Ectodermal cell (in vitro differentiated cells): ENCODE data around the gene AGAP6.
"Not testable (repeated sequence)": the region's sequence is repeated elsewhere in the genome, so short reads cannot be mapped to it uniquely, and the experiment has no call there.

ENCODE experiments used
- H3K27ac ChIP-seq: 2 replicates; pipeline ENCODE4 v1.7.0; 2013; ENCODE audit warnings: mild to moderate bottlenecking, low read depth, low read length; ENCODE audit not compliant: insufficient read depth, poor library complexity, severe bottlenecking
- H3K27me3 ChIP-seq: 2 replicates; pipeline ENCODE4 v1.7.0; 2013; ENCODE audit warnings: mild to moderate bottlenecking, low read length; ENCODE audit not compliant: insufficient read depth, control insufficient read depth, poor library complexity, severe bottlenecking
- H3K36me3 ChIP-seq: one replicate; pipeline ENCODE4 v1.7.0; 2013; ENCODE audit warnings: low read length; ENCODE audit not compliant: control insufficient read depth, insufficient read depth
- H3K4me1 ChIP-seq: one replicate; pipeline ENCODE4 v1.7.0; 2013; ENCODE audit warnings: low read length; ENCODE audit not compliant: control insufficient read depth, insufficient read depth
- H3K4me3 ChIP-seq: 2 replicates; pipeline ENCODE4 v1.7.0; 2013; ENCODE audit warnings: low read depth, low read length, control low read depth; ENCODE audit not compliant: insufficient read depth
- H3K9me3 ChIP-seq: 2 replicates; pipeline ENCODE4 v1.7.0; 2013; ENCODE audit warnings: mild to moderate bottlenecking, low read length, moderate library complexity; ENCODE audit not compliant: control insufficient read depth
- WGBS, 2 experiments: methylation state at CpG; one replicate each; pipeline ENCODE4 v1.1.7; 2013; ENCODE audit warnings: missing lambda C conversion rate in 2 of 2; 5-methylcytosine and 5-hydroxymethylcytosine counted together

AGAP6 gene

DNA sequence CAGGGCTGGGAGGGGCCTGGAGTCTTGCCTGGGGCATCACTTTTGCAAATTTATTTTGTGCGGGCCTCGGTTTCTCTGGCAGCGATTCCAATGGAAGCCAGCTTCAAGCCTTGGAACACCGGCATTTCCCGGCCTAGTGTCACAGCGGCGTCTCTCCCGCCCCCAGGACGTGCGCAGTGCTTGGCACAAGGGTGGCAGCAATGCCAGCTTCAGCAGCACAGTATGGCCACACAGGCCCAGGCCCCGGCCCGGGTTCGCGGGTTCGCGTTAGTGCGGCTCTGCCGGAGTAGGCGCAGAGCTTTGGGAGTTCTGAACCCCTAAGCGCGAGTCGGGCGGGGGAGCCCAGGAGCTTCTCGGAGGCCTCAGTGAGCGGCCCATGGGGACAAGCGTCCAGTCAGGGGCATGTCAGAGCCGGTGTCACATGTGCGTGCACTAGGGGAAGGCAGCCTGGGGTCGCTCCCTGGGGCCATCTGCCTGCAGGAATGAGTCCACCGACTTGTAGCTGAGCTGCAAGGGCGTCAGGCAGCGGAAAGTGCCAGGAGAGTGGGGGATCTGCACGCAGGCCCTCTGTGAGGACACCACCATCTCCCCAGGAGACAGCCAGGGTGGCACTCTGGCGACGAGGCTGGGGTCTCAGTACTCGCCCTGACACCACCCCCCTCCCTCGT lies 36.6 kb downstream of the AGAP6 start:
- 92 to 96% methylated on average over 27 to 28 of the region's 37 CpGs for WGBS, 2 experiments
- not testable (repeated sequence) for H3K4me3 ChIP-seq, H3K27me3 ChIP-seq, H3K9me3 ChIP-seq, H3K4me1 ChIP-seq, H3K36me3 ChIP-seq, H3K27ac ChIP-seq

DNA sequence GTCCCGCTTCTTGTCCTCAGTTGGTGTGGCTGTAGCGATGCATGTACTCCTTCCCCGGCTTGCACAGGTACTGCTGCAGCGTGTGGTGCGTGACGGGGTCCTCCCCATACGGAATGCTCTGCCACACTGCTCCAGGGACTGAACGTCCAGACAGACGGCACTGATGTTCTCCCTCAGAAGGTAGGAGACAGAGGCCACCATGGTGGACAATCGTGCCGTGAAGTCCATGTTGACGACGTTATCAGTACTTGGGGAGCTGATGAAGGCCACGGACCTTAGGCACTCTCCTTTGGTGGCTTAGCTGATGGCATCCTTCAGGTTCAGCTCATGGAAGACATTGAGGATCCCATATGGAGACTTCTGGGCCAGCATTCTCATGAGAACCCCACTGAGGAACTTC lies 37.4 kb downstream of the AGAP6 start:
- WGBS, 2 experiments = 90 to 92% methylated on average over 14 of the region's 14 CpGs
- H3K9me3 ChIP-seq = no peaks in the 10 kb centered on the region
- H3K27ac ChIP-seq = no peak overlapping the region
- no peaks in the 10 kb centered on the region for H3K4me1 ChIP-seq
- no peak overlapping the region for H3K4me3 ChIP-seq
- no peaks in the 10 kb centered on the region for H3K36me3 ChIP-seq
- H3K27me3 ChIP-seq = no peaks in the 10 kb centered on the region

DNA sequence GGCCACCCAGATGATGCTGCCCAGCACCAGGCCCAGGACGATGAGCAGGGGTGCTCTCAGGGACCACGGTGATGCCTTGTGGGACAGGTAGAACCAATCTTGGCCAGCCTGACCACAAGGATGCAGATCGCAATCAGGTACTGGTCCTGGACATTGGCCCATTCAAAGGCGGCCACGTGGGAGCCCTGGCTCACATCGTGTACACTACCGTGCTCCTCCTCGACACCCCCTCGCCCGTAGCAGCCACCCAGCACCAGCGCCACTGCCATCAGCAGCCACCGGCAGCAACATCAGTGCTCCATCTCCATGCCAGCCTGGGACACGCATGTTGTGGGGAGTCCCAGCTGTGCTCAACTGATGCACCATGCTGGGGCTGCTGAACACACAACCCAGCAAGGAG lies 39.0 kb downstream of the AGAP6 start:
- Histone ChIP-seq H3K27me3 (no peaks in the 10 kb centered on the region), H3K4me3 (no peak overlapping the region), H3K9me3 (no peaks in the 10 kb centered on the region), H3K4me1 (no peaks in the 10 kb centered on the region), H3K36me3 (no peaks in the 10 kb centered on the region), H3K27ac (no peak overlapping the region)
- 94 to 95% methylated on average over 13 of the region's 13 CpGs for WGBS, 2 experiments

DNA sequence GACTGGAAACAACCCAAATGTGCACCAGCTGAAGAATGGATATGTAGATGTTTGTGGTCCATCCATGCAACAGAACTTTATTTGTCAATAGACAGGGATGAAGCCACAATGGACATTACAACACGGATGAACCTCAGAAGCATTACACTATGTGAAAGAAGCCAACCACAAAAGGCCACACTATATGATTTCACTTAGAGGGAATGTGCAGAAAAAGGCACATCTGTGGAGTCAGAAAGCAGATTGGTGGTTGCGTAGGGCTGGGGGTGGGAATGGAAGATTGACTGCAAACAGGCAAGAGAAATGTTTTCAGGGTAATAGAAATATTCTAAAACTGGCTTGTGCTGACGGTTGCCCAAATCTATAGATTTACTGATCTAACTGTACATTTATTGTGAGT lies 45.3 kb downstream of the AGAP6 start:
- 64 to 88% methylated on average over 2 to 3 of the region's 3 CpGs for WGBS, 2 experiments
- no peak overlapping the region for H3K4me3 ChIP-seq
- no peak overlapping the region for H3K27ac ChIP-seq
- H3K4me1 ChIP-seq = no peaks in the 10 kb centered on the region
- no peaks in the 10 kb centered on the region for H3K27me3 ChIP-seq
- H3K36me3 ChIP-seq = no peaks in the 10 kb centered on the region
- no peaks in the 10 kb centered on the region for H3K9me3 ChIP-seq

GRCh38 chr10:50035337-50035736 lies 47.1 kb downstream of the AGAP6 start:
- H3K27ac ChIP-seq, H3K4me1 ChIP-seq, H3K4me3 ChIP-seq, H3K36me3 ChIP-seq, H3K9me3 ChIP-seq, H3K27me3 ChIP-seq: not testable (repeated sequence)
- 85 to 93% methylated on average over 3 of the region's 4 CpGs for WGBS, 2 experiments

GRCh38 chr10:50044941-50045664 lies 56.9 kb downstream of the AGAP6 start:
- H3K4me3 ChIP-seq = no peak overlapping the region
- no peaks in the 10 kb centered on the region for H3K27me3 ChIP-seq
- H3K9me3 ChIP-seq = no peaks in the 10 kb centered on the region
- H3K36me3 ChIP-seq = no peaks in the 10 kb centered on the region
- H3K4me1 ChIP-seq = no peaks in the 10 kb centered on the region
- no peak overlapping the region for H3K27ac ChIP-seq
- 60 to 68% methylated on average over 4 to 5 of the region's 5 CpGs for WGBS, 2 experiments

- not testable (repeated sequence) for H3K4me1 ChIP-seq
- 76 to 82% methylated on average over 9 of the region's 9 CpGs for WGBS, 2 experiments
Observed at GRCh38 chr10:50046457-50046856, 58.3 kb downstream of the AGAP6 start.

GRCh38 chr10:50047594-50047993 lies 59.4 kb downstream of the AGAP6 start:
- not testable (repeated sequence) for H3K27ac ChIP-seq, H3K9me3 ChIP-seq, H3K27me3 ChIP-seq, H3K36me3 ChIP-seq, H3K4me3 ChIP-seq, H3K4me1 ChIP-seq
- WGBS, 2 experiments = 91 to 93% methylated on average over 2 of the region's 5 CpGs

More at GRCh38 chr10:50046457-50046856, 58.3 kb downstream of the AGAP6 start:
- not testable (repeated sequence) for H3K9me3 ChIP-seq, H3K27ac ChIP-seq, H3K27me3 ChIP-seq, H3K4me3 ChIP-seq, H3K36me3 ChIP-seq

- H3K27ac ChIP-seq, H3K4me1 ChIP-seq, H3K4me3 ChIP-seq, H3K36me3 ChIP-seq, H3K9me3 ChIP-seq, H3K27me3 ChIP-seq: not testable (repeated sequence)
- WGBS, 2 experiments = 93 to 95% methylated on average over 3 of the region's 3 CpGs
Observed at GRCh38 chr10:50051995-50052660, 63.9 kb downstream of the AGAP6 start.

GRCh38 chr10:50052778-50053376 lies 64.7 kb downstream of the AGAP6 start:
- 68 to 71% methylated on average over 4 of the region's 6 CpGs for WGBS, 2 experiments
- not testable (repeated sequence) for H3K36me3 ChIP-seq, H3K27me3 ChIP-seq, H3K27ac ChIP-seq, H3K9me3 ChIP-seq, H3K4me1 ChIP-seq, H3K4me3 ChIP-seq
